Esophagus muscularis mucosa (tissue), 4 donors: ENCODE data around the gene PEAR1. TPM values are rescaled to one million over a fixed set of nuclear protein-coding genes. Genes with fewer than 3 reads are reported as not detected.

Source experiments
- DNase-seq: peaks from one replicate; pipeline ENCODE4 v3.0.0-alpha.2; 2017; ENCODE audit errors: extremely low spot score
- H3K27ac ChIP-seq, 4 donors: fragments of 200-600 bp; sonication (generic); replicated peaks in 1 of 4; 1 replicate in 3 of 4; 2 replicates in 1 of 4; pipeline ENCODE4 v1.5.1; 2016 to 2019; ENCODE audit warnings: mild to moderate bottlenecking in 1 of 4
- H3K27me3 ChIP-seq, 4 donors: fragments of 200-600 bp; sonication (generic); one replicate each; pipeline versions ENCODE4 v1.5.1 to v1.6.0; 2016 to 2019
- H3K36me3 ChIP-seq, 4 donors: fragments of 200-600 bp; sonication (generic); one replicate each; pipeline ENCODE4 v1.5.1; 2016 to 2019
- H3K4me1 ChIP-seq, 4 donors: fragments of 200-600 bp; sonication (generic); one replicate each; pipeline ENCODE4 v1.5.1; 2016 to 2019
- H3K4me3 ChIP-seq, 4 donors: fragments of 200-600 bp; sonication (generic); 1 replicate in 2 of 4; 2 replicates in 2 of 4; pipeline ENCODE4 v1.5.1; 2016 to 2019; ENCODE audit warnings: mild to moderate bottlenecking in 4 of 4, moderate library complexity in 1 of 4
- H3K9me3 ChIP-seq, 4 donors: fragments of 200-600 bp; sonication (generic); 1 replicate in 3 of 4; 2 replicates in 1 of 4; pipeline ENCODE4 v1.5.1; 2016 to 2019
- EP300 ChIP-seq: sonication (generic); formaldehyde crosslinking; IDR thresholded peaks from one replicate; pipeline ENCODE4 v1.6.1; 2017; ENCODE audit warnings: antibody characterized with exemption
- POLR2A ChIP-seq: fragments of 450-650 bp; IDR thresholded peaks from one replicate; pipeline ENCODE4 v1.6.1; 2017; ENCODE audit warnings: antibody characterized with exemption, moderate library complexity, mild to moderate bottlenecking, low read depth
- POLR2AphosphoS5 ChIP-seq, 2 donors: sonication (generic); formaldehyde crosslinking; IDR thresholded peaks; one replicate each; pipeline ENCODE4 v1.6.1; 2017; ENCODE audit warnings: antibody characterized with exemption in 2 of 2
- WGBS: methylation state at CpG from one replicate; pipeline ENCODE4 v1.1.5; 2018; 5-methylcytosine and 5-hydroxymethylcytosine counted together
- intact Hi-C: fragments of 100-400 bp; cut with DNase I; formaldehyde crosslinking; loops from one replicate; pipeline ENCODE4 v1.15.1; 2023
- small RNA-seq, 3 donors: library from RNA; depleted of rRNA; stranded (forward); fragments of <200 nt; gene quantifications; one replicate each; pipeline ENCODE3, GENCODE V24; 2016
- total RNA-seq, 4 donors: library from RNA; depleted of rRNA; stranded (reverse); fragments of >200 nt; gene quantifications; one replicate each; pipeline versions ENCODE4 v1.1.0 to v1.2.1, GENCODE V29; 2016
- TF ChIP-seq, protein P1 (sequence below), 3 experiments: fragments of 200-600 bp in 2 of 3; fragments of 450-650 bp in 1 of 3; sonication (generic) in 2 of 3; IDR thresholded peaks; one replicate each; pipeline ENCODE4 v1.5.1; 2017 to 2019; ENCODE audit warnings: antibody characterized with exemption in 3 of 3, mild to moderate bottlenecking in 2 of 3, moderate library complexity in 1 of 3

The PEAR1 gene
- total RNA-seq, 4 donors from 2014 or later: 6.1 to 13.6 (median 10.9) TPM

DNA sequence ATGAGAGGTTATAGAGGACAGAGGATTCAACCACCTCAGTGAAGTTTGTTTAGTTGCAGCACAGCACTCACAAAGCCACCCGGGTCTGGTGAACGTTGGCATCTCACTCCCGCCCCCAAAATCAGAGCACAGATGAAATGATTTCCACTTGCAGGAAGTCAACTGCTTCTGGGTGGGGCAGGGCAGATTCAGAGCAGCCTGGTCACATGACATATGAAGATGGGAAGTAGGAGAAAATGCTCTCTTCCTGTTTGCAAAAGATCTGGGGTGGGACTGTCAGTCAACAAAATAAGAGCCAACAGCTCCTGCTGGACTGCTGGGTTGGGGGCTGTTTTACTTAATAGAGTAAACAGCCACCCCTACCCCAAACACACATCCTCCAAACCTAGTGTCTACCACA lies 70.1 kb downstream of the PEAR1 start:
- intact Hi-C loops: no loop called here
- 66% methylated on average over 3 of the region's 3 CpGs for WGBS
- H3K4me3 ChIP-seq: no peak overlapping the region
- TF ChIP-seq EP300 (no peak), POLR2AphosphoS5 (IDR thresholded peaks at IDR 0.05) (no peak), POLR2A (no peak)
- TF ChIP-seq, protein P1, sequence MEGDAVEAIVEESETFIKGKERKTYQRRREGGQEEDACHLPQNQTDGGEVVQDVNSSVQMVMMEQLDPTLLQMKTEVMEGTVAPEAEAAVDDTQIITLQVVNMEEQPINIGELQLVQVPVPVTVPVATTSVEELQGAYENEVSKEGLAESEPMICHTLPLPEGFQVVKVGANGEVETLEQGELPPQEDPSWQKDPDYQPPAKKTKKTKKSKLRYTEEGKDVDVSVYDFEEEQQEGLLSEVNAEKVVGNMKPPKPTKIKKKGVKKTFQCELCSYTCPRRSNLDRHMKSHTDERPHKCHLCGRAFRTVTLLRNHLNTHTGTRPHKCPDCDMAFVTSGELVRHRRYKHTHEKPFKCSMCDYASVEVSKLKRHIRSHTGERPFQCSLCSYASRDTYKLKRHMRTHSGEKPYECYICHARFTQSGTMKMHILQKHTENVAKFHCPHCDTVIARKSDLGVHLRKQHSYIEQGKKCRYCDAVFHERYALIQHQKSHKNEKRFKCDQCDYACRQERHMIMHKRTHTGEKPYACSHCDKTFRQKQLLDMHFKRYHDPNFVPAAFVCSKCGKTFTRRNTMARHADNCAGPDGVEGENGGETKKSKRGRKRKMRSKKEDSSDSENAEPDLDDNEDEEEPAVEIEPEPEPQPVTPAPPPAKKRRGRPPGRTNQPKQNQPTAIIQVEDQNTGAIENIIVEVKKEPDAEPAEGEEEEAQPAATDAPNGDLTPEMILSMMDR (IDR thresholded peaks at IDR 0.05): no peak
- H3K4me1 ChIP-seq: no peaks in the 10 kb centered on the region
- no peak for DNase-seq
- no peaks in the 10 kb centered on the region for H3K27me3 ChIP-seq
- H3K9me3 ChIP-seq: no peaks in the 10 kb centered on the region
- H3K36me3 ChIP-seq: peaks cover 46 to 99% (median 87%) of the 10 kb centered on the region in 4 donors
- no peak overlapping the region for H3K27ac ChIP-seq

DNA sequence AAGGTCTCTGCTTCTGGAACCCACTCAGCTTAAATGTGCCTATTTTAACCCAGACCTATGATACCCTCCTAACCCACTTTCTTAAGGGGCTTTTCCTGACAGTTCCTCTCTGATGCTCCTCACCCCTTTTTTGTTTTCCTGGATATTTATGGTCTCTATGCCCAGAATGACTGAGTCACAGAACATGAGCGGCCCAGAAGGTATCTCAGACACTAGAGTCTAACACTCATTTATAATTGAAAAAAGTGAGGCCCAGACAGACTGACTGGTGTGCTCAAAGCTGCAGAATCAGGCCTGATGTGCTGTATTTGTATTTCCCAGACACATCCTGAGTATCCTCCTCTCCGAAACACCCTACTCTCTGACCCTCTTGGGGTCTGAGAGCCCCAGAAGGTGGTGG lies 70.9 kb downstream of the PEAR1 start:
- Histone ChIP-seq H3K36me3 (peaks cover 38 to 99% (median 86%) of the 10 kb centered on the region in 4 donors), H3K27me3 (no peaks in the 10 kb centered on the region), H3K9me3 (no peaks in the 10 kb centered on the region), H3K4me1 (no peaks in the 10 kb centered on the region), H3K27ac (no peak overlapping the region), H3K4me3 (no peak overlapping the region)
- intact Hi-C loops: no loop called here
- 100% methylated on average over 2 of the region's 2 CpGs for WGBS
- no peak for DNase-seq
- TF ChIP-seq POLR2A (no peak), EP300 (no peak), POLR2AphosphoS5 (IDR thresholded peaks at IDR 0.05) (no peak)
- TF ChIP-seq, protein P1 (IDR thresholded peaks at IDR 0.05): no peak

Small RNA genes within 50 kb of the gene (small RNA-seq; reads per million reads assigned to genes)
- 0 to 0.17 (median 0) reads per million in 3 donors for gene MIR765

Other genes with a start within 250 kb of the PEAR1 start
- 10 to 100 TPM; 16.6 to 37.4 (median 32.5) TPM for gene NES, start 216.3 kb upstream of the PEAR1 start, total RNA-seq
- gene CRABP2, start 188.1 kb upstream of the PEAR1 start, total RNA-seq: 1 to 10 TPM; 1.2 to 6.4 (median 2.7) TPM
- 10 to 100 TPM; 16.2 to 32.3 (median 18.0) TPM for gene METTL25B, start 165.2 kb upstream of the PEAR1 start, total RNA-seq
- gene ISG20L2, start 165.0 kb upstream of the PEAR1 start, total RNA-seq: 10 to 100 TPM; 16.2 to 20.0 (median 19.0) TPM
- gene MRPL24, start 152.6 kb upstream of the PEAR1 start, total RNA-seq: 10 to 100 TPM; 43.5 to 67.4 (median 62.4) TPM
- gene HDGF, start 142.0 kb upstream of the PEAR1 start, total RNA-seq: 100 to 1,000 TPM; 124 to 239 (median 167) TPM
- 10 to 100 TPM; 21.2 to 43.6 (median 38.7) TPM for gene PRCC, start 126.2 kb upstream of the PEAR1 start, total RNA-seq
- gene SH2D2A, start 76.9 kb upstream of the PEAR1 start, total RNA-seq: 1 to 10 TPM in 1 of 4 donors, under 1 TPM in 2, not detected in 1; 0.83 to 2.7 (median 0.84) TPM
- gene INSRR, start 34.6 kb upstream of the PEAR1 start, total RNA-seq: not detected
- 1 to 10 TPM in 3 of 4 donors, under 1 TPM in 1; 0.58 to 2.5 (median 1.8) TPM for gene NTRK1, start 32.9 kb upstream of the PEAR1 start, total RNA-seq
- not detected for gene LRRC71, start 26.9 kb downstream of the PEAR1 start, total RNA-seq
- gene ARHGEF11, start 152.0 kb downstream of the PEAR1 start, total RNA-seq: 10 to 100 TPM; 36.5 to 54.2 (median 41.2) TPM
- not detected for gene ETV3L, start 206.1 kb downstream of the PEAR1 start, total RNA-seq
- 10 to 100 TPM; 16.6 to 20.0 (median 19.2) TPM for gene ETV3, start 244.7 kb downstream of the PEAR1 start, total RNA-seq